GM19395 (cell line): ENCODE measurements around the gene FIP1L1.
"Not testable (repeated sequence)": the region's sequence is repeated elsewhere in the genome, so short reads cannot be mapped to it uniquely, and the experiment has no call there.

ENCODE experiments used
- ATAC-seq: cut with Tn5 transposase; IDR thresholded peaks from one replicate; pipeline ENCODE4 v1.9.1; 2021; ENCODE audit warnings: mild to moderate bottlenecking, moderate library complexity; ENCODE audit not compliant: unreplicated experiment

The FIP1L1 gene, protein sequence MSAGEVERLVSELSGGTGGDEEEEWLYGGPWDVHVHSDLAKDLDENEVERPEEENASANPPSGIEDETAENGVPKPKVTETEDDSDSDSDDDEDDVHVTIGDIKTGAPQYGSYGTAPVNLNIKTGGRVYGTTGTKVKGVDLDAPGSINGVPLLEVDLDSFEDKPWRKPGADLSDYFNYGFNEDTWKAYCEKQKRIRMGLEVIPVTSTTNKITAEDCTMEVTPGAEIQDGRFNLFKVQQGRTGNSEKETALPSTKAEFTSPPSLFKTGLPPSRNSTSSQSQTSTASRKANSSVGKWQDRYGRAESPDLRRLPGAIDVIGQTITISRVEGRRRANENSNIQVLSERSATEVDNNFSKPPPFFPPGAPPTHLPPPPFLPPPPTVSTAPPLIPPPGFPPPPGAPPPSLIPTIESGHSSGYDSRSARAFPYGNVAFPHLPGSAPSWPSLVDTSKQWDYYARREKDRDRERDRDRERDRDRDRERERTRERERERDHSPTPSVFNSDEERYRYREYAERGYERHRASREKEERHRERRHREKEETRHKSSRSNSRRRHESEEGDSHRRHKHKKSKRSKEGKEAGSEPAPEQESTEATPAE

DNA sequence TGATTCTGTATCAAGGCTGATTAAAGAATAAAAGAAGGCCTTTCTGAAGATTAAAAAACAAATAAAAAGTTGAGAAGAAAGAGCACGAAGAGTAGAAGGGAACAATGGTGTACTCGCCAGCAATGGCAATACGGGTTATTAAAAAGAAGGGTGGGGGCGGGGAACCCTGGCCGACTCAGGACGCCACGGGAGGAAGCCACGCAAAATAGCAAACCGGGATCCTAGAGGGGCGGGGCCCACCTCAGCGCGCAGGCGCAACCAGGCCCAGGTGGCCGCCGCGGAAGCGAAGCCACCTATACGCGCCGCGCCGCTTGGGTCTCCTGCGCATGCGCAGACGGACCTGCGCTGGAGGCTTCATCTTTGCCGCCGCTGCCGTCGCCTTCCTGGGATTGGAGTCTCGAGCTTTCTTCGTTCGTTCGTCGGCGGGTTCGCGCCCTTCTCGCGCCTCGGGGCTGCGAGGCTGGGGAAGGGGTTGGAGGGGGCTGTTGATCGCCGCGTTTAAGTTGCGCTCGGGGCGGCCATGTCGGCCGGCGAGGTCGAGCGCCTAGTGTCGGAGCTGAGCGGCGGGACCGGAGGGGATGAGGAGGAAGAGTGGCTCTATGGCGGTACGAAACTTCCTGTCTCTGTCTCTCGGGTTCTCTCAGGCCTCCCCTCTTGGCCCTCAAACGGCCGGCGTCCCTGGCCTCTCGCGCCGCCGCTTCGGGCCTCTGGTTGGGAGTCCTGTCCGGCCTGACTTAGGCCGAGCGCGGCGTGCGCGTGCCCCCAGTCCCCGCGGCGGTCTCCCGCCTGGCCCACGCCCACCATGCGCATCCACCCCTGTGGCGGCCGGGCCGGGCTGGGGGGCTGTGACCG, at the start of gene FIP1L1:
Gene FIP1L1 (plus strand): TSS at position 323 of the 852 bp plus-strand sequence. CDS start 198 bp downstream, at position 521.
- peak; percentile 88 for ATAC-seq

DNA sequence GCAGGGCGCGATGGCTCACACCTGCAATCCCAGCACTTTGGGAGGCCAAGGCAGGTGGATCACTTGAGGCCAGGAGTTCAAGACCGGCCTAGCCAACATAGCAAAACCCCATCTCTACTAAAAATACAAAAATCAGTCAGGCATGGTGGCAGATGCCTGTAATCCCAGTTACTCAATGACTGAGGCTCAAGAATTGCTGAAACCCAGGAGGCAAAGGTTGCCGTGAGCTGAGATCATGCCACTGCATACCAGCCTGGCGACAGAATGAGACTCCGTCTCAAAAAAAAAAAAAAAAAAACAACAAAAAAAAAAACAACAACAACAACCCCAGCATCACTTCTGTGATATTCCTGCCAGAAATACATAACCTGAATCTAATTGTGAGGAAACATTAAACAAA, 42.5 kb upstream of the FIP1L1 start:
- not testable (repeated sequence) for ATAC-seq

DNA sequence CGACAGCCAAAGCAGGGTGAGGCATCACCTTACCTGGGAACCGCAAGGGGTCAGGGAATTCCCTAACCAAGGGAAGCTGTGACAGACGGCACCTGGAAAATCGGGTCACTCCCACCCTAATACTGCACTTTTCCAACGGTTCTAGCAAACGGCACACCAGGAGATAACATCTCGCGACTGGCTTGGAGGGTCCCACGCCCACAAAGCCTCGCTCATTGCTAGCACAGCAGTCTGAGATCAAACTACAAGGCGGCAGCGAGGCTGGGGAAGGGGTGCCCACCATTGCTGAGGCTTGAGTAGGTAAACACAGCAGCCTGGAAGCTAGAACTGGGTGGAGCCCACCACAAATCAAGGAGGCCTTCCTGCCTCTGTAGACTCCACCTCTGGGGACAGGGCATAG, 37.3 kb upstream of the FIP1L1 start:
- ATAC-seq: not testable (repeated sequence)

DNA sequence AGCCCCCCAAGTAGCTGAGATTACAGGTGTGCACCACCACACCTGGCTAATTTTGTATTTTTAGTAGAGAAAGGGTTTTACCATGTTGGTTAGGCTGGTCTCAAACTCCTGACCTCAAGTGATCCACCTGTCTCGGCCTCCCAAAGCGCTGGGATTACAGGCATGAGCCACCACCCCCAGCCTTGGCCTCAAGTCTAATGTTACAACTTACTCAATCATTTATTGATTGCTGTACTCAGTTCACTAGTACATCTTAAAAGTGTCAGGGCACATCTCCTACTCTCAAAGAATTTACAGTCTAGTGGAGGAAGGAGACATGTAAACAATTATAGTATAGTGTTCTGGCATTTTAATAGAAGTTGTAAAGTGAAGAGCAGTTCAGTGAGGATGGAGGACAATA, 31.0 kb upstream of the FIP1L1 start:
- ATAC-seq: not testable (repeated sequence)

DNA sequence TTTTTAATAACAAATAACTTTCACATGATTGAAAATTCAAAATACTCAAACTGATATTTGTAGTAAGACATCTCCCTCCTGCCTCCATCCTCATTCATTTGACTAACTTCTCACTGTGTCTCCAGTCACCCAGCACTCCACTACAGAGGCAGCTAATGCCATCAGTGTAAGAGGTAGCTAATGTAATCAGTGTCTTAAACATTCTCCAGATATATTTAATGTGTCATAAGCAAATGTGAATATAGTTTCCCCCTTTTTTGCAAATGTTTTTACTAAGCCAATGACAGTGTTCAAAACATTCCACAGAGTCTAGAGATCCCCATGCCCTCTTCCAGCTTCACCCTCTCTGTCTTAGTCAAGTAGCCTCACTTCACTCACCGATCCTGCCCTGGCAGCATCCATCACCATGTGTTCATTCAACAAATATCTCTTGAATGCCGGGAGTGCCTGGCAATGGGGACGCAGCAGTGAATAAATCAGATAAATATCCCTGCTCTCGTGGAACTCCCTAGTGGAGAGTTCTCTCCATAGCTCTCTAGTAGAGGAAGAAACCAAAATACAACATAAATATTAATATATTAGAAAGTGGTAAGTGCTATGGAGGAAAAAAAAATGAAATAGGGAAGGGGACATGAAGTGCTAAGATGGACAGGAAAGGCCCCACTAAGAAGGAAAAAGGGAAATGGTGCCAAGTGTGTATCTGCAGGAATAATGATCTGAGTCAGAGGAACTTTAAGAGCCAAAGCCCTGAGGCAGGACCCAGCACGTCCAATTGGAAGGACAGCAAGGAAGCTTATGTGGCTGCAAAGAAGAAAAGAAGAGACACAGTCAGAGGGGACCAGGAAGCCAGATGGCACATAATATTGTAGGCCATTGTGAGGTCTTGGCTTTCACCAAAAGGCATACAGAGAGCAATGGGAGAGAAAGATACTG, 30.3 kb upstream of the FIP1L1 start:
- no peak for ATAC-seq

DNA sequence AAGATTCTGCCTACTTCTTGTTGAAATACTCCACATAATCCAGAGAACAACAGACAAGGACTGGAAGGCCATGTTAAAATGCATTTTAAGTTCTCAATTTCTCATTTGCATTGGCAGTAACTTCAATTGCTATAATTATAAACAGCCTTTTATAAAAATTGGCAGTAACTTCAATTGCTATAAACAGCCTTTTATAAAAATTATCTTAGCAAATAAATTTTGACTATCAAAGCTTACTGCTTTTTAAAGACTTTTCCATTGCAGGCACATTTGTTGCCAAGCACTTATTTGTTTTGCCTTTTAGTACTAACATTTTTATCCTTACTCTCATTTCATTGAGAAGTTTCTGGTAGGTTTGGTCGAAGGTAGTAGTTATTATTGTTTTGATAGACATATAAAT, 29.4 kb upstream of the FIP1L1 start:
- ATAC-seq: no peak

DNA sequence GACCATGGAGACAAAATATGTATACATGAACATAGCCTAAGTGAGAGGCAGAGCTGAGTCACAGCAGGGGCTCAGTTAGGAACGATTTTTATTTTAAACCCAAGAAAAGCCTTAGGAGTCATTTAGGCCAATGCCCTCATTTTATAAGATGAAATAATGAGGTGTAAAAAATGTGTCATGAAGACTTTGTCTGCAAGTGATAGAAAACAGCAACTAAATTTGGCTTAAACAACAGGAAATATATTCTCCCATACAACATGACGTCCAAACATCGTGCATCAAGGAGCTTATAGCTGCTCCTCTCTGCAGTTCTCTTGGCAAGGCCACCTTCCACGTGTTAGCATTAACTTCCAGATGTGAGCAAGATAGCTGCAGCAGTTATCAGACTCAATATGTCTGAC, 28.4 kb upstream of the FIP1L1 start:
- ATAC-seq: no peak

DNA sequence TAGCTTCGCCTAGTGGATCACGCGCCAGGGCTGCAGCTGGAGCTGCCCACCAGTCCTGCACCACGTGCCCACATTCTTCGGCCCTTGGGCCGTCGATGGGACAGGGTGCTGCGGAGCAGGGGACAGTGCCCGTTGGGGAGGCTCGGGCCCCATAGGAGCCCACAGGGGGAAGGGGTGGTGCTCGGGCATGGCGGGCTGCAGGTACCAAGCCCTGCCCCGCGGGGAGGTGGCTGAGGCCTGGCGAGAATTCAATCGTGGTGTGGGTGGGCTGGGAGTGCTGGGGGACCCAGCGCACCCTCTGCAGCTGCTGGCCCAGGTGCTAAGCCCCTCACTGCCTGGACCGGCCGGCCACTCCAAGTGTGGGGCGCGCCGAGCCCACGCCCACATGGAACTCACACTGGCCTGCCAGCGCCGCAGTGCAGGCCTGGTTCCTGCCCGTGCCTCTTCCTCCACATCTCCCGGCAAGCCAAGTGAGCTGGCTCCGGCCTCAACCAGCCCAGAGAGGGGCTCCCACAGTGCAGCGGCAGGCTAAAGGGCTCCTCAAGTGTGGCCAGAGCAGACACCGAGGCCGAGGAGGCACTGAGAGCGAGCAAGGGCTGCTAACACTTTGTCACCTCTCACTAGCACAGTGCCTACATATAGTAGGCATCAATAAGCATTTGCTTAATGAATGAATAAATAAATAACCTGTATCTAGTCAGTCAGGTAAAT, 23.3 kb upstream of the FIP1L1 start:
- ATAC-seq: no peak

DNA sequence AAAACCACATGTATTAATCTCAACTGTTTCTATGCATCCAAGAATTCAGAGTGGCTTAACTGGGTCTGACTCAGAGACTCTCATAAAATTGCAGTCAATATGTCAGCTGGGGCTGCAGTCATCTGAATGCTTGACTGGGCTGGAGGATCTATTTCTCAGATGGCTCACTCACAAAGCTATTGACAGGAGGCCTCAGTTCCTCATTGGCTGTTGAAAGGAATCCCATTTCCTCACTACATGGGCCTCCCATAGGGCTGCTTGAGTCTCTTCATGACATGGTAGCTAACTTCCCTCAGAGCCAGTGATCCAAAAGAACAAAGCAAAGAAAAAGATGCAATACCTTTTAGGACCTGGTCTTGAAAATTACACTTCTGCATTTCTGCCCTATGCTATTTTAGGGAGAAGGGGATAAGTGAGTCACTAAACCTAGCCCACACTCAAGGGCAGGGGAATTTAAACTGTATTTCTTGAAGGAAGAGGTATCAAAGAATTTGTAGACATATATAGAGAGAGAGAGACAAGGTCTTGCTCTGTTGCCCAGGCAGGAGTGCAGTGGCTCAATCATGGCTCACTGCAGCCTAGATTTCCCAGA, 21.4 kb upstream of the FIP1L1 start:
- no peak for ATAC-seq

DNA sequence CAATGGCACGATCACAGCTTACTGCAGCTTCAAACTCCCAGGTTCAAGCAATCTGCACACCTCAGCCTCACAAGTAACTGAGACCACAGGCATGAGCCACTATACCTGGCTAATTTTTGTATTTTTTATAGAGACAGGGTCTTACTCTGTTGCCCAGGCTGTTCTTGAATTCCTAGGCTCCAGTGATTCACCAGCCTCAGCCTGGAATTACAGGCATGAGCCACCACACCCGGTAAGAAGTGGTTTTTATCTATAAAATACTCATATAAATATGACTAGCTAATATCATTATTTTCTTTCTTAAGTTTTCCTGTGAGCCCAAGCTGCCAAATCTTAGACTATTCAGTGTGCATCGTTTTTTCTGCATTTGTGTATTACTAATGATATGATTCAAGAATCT, 16.0 kb upstream of the FIP1L1 start:
- no peak for ATAC-seq

DNA sequence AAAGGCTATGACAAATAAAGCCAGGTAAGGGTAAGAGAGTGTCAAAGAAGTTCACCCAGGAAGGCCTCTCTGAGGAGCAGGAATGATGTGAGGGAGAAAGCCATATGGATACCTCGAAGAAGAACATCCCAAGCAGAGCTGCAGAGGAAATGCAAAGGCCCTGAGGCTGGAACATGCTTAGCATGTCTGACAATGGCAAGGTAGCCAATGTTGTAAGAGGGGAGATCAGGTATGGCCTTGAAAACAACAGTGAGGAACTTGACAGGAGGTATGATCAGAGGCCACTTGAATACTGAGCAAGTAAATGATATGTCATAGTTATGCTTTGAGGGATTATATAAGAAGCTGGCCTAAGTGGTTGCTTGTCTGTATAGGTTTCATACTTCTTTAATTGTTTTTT, 15.3 kb upstream of the FIP1L1 start:
- no peak for ATAC-seq

DNA sequence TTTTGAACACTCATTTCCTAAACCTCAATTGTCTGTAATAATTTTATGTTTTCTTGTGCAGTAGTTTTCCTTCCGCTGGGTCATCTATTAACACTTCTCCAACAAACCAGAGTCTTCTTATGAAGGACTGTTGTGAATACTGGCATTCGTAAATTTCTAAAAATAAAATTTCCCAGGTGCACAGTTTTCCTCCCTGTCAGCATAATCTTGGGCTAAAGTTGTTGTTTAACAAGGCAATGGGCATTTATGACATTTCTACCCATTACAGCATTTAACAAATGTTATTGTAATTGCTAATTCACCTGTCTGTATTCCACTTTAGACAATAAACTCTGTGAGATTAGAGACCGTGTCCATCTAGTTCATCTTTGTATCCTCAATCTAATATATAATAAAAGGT, 12.8 kb upstream of the FIP1L1 start:
- ATAC-seq: no peak

DNA sequence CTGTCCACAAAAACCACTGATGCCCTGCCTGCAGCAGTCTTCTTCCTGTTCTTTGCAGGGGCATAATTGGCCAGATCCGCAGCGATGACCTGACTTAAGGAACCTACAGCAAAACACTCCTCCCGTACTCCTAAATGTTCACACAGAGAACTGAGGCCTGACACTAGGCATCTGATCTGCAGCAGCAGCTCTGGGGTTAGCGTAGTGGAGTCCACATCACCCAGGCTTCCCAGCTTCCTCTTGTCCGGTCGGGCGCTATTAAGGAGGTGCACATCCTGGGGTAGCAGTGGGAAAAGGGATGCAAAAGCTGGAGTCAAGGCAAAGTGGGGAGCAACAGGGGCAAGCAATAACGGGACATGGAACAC, 12.3 kb upstream of the FIP1L1 start:
- ATAC-seq: peak; percentile 31

DNA sequence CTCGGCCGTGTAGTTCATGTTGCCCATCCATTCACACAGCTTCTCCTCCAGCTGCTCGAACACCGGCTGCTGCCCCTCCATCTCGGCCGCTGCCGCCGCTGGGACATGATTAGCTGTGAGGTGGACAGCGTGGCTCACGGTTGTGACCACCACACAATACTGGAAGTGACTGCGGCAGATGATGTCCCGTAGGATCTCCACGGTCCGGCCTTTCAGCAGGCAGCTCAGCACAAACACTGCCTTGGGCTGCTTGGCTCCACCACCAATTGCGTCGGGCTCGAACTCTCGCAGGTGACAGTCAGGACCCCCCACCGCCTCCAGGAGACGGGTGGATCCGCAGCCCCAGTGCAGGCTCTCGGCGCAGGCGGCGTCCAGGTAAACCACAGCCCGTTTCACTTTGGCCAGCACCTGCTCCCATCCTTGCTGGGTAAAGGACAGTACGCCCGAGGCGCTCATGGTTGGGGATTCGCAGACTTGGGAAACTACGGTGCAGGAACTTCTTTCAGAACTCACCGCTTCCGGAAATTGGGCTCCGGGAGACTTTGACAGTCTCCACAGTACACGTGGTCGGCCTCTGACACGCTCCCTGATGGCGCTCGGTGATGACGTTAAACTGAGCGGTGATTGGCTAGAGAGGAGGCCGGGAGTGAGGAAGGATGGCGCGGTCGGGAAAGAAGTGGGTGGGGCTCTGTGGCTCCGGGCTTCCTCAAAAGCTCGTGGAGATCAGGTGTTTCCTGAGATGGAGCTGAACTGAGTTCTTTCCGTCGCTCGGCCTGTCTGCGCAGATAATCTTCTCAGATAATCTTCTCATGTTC, 11.7 kb upstream of the FIP1L1 start, which contains the start of gene SCFD2:
Gene SCFD2 (minus strand): TSS at position 576 of the 815 bp plus-strand sequence.
- peak; percentile 97 for ATAC-seq

DNA sequence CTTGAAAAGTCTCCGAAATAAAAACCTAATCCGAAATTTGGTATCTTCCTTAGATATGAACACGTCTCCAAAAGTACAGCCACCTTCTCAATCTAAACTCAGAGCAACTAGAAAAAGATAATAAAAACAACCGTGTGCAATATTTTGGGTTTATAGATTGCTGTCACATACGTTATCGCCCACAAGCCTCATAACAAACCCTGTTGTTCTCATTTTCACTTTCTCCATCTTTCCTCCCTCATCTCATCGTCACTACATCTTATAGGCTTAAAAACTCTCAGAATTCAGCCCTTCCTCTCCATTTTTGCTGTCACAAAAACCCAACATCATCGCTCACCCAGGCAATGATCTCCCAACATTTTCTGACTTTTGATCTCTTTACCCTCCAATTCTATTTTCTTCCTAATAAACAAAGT, 11.1 kb upstream of the FIP1L1 start:
- peak; percentile 25 for ATAC-seq

DNA sequence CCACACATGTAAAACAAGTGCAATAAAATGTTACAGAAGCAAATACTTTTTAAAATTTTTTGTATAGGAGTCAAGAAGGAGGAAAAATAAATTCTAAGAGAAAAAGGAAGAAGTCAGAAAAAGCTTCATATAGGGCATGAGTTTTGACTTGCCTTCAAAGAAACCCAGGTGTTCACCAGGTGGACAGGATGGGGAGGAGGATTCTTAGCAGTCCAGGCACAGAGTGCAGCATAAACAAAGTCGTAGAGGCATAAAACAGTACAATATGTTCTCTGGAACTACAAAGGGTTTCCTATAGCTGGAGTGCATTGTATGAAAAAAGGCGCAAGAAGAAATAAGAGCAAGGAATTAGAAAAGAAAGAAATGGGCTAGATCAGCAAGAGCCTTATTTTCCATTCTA, 9.7 kb upstream of the FIP1L1 start:
- ATAC-seq: no peak

DNA sequence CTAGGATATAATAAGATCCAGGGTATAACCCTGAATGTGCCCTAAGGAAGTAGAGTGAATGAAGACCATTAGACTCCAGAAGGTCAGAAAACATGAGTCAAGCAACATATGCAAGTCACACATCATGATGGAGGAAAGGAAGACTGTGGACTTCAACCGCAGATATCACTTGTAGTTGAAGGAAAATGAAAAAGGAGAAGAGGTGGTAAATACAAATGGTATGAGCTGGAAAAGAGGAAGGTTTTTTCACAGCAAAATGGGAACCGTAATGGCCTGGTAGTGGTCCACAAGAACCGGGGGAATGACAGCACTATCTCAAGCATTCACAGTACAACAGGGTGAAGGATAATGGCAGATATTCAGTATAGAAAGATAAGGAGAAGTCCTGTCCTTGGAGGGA, 6.4 kb upstream of the FIP1L1 start:
- no peak for ATAC-seq

DNA sequence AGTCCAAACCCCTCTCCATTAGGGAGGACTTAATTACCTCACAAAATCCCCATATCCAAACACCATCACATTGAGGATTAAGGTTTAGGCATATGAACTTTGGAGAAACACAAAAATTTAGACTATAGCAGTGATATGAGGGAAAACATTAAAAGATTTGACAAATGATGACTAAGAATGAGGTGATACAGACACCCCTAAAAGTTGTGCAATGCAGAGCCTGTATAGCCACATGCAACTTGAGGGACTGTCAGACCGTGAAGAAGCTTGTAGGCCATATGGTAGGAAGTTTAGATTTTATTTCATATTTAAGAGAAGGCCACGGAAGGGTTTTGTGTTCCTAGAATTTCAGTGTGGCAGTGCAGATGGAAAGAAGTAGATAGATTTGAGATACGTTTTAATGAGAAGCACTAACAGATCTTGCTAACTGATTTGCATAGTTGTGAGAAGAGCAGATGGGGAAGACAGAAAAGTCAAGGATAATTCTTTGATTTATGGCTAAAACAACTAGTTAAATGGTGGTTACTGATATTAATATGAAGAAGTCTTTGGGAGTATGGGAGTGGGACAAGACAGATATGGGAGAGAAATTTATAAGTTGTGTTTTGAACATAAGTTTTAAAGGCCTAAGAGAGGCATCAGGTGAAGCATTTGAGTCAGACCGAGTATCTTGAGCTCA, 5.5 kb upstream of the FIP1L1 start:
- ATAC-seq: no peak
